ENCODE data around the gene TMEM237.

DNA sequence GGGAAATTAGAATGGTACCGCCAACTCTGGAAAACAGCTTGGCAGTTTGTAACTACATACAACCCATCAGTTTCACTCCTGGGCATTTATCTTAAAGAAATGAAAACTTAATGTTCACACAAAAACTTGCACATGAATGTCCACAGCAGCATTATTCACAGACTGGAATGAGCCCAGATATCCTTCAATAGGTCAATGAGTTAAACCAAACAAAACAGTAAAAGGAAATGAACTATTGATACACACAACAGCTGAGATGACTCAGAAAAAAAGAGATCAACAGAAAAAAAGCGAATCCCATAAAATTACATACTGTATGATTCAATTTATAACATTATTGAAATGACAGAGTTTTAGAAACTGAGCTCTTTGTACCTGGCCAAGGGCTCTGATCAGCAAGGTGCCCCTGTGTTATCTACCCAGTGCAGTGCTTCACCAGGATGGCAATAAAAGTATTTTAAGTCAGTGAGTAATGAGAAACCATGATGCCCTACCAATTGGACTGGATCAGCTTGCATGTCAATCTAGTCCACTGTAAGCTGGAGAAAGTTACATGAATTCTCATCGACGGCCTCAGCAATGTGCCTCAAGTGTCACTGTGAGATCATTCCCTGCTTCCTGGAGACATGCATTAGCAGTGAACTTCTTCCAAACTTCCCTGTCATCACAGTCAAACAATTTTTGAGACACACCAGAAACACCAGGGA is 21.9 kb downstream of the TMEM237 start:
- TF ChIP-seq CTCF (conservative IDR thresholded peaks at IDR 0.05; ENCODE audit: low read depth, low read length), result no peak
- TF ChIP-seq EZH2 (IDR thresholded peaks at IDR 0.05; ENCODE audit: low read length, unreplicated experiment), result no peak

All from PC-3 (cell line).